HG03439 (cell line): ENCODE results near the gene PEAK3.
A peak's percentile ranks its signal among the peaks of the same experiment; 100 is the strongest.

ENCODE experiments used
- ATAC-seq: cut with Tn5 transposase; IDR thresholded peaks from one replicate; pipeline ENCODE4 v1.9.1; 2021; ENCODE audit warnings: mild to moderate bottlenecking, moderate library complexity; ENCODE audit not compliant: unreplicated experiment

The PEAK3 gene

GRCh38 chr19:2239173-2239572 is 42.8 kb downstream of the PEAK3 start:
- no peak for ATAC-seq

DNA sequence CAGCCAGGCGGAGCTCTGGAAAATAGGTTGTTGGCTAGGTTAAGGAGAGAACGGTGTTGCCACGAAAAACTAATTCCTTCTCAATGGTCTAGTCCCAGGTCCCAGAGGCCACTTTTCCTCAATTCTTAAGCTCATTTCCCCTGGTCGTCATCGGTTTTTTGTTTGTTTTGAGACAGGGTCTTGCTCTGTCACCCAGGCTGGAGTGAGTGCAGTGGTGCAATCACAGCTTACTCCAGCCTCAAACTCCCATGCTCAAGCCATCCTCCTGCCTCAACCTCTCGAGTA is 44.2 kb downstream of the PEAK3 start:
- no peak for ATAC-seq

DNA sequence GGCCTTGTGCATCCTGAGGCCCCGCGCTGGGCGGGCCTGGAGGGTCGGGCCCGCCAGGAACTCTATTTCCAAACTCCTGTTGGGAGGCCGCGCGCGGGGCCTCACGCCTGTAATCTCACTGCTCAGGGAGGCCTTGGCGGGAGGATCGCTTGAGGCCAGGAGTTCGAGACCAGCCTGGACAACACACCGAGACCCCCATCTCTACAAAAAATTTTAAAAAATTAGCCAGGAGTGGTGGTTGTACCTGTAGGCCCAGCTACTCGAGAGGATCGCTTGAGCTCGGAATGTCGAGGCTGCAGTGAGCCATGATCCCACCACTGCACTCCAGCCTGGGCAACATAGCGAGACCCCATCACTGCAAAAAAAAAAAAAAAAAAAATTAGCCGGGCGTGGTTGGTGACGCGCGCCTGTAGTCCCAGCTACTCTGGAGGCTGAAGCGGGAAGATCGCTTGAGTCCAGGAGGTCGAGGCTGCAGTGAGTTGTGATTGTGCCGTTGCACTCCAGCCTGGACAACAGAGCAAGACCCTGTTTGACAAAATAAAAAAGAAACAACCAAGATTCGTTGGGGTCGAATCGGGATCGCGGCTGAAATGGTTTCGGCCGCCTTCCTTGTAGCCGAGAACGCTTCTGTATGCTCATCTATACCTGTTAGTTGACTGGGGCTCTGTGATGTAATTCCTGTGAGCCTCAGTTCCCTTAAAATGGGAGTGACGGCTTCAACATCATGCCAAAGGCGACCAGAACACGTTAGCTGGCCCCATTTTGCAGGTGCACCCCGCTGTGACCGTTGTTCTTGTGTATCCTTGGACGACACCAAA is 44.7 kb downstream of the PEAK3 start:
- ATAC-seq, result no peak

DNA sequence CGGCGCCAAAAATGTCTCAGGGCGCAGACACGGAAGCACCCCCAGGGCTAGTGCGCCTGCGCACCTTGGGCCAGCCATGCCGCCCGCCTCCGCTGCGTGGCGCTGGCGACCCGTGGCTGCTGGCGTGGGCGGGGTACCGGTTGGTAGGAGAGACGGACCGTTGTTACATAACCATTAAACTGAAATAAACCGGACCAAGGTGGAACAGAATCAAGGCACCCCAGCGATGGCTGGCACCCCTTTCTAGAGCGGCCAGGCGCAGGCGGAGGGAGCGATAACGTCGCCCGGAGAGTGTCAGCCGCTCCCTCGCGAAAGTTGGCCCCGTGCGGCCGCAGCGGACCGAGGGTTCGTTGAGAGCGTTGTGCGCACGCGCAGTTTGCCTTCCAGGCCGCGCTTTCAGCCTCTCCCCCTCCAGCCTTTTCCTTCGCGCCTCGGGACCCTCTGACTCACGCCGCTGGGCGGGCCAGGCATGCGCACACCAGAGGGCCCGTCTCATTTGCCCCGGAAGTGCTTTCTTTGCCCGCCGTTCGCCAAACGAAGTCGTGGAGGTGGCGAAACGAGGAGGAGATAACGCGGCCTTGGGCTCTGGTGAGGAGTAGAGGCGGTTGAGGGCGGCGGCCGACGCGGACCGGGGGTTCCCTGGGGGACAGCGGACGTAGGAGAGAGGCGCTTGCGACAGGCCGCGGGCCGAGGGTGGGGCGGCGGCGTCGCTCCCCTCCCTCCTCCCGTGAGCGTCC is 45.5 kb downstream of the PEAK3 start, which contains the start of the genes PLEKHJ1 and SF3A2:
Gene PLEKHJ1 (minus strand): TSS at position 16 of the 737 bp plus-strand sequence. CDS start 81 bp downstream, outside the sequence.
Gene SF3A2 (plus strand): TSS at position 511 of the 737 bp plus-strand sequence. CDS start 6,595 bp downstream, outside the sequence.
- peak; percentile 76 for ATAC-seq

- ATAC-seq, result no peak
Observed at GRCh38 chr19:2236064-2236313, 46.0 kb downstream of the PEAK3 start.

GRCh38 chr19:2235381-2236063 is 46.5 kb downstream of the PEAK3 start:
- ATAC-seq, result peak; percentile 20

GRCh38 chr19:2234996-2235380 is 47.0 kb downstream of the PEAK3 start:
- ATAC-seq, result no peak

DNA sequence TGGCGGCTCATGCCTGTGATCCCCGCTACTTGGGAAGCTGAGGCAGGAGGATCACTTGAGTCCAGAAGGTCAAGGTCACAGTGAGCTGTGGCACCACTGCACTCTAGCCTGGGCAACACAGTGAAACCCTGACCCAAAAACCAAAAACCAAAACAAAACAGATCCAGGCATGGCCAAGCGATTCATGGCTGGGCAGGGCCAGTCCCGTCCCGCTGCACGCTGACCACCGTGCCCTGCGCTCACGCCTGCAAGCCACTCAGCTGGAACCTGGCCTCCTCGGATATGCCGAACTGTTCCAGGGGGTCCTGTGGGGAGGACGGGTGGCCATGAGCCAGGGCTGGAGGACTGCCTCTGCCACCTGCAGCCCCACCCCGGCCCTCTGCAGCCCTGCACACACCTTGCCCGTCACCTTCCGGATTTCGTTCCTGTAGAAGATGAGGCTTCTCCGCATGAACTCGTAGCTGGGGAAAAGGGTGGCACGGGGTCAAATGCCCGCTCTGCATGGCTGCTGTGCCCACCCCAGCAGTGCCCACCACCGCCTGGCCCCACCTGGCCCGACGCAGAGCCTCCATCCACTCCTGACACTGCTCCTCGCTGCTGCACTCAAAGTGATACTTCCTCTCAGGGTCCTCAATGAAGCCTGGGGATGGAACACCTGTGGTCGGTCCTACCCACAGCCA is 48.2 kb downstream of the PEAK3 start:
- no peak for ATAC-seq

GRCh38 chr19:2232286-2233151 is 49.5 kb downstream of the PEAK3 start:
- no peak for ATAC-seq

- ATAC-seq, result no peak
Observed at GRCh38 chr19:2231621-2232221, 50.3 kb downstream of the PEAK3 start.

- no peak for ATAC-seq
Observed at GRCh38 chr19:2230807-2231533, 51.0 kb downstream of the PEAK3 start.

GRCh38 chr19:2230033-2230531 is 51.9 kb downstream of the PEAK3 start:
- ATAC-seq, result no peak

GRCh38 chr19:2229103-2230032 is 52.6 kb downstream of the PEAK3 start:
- no peak for ATAC-seq

DNA sequence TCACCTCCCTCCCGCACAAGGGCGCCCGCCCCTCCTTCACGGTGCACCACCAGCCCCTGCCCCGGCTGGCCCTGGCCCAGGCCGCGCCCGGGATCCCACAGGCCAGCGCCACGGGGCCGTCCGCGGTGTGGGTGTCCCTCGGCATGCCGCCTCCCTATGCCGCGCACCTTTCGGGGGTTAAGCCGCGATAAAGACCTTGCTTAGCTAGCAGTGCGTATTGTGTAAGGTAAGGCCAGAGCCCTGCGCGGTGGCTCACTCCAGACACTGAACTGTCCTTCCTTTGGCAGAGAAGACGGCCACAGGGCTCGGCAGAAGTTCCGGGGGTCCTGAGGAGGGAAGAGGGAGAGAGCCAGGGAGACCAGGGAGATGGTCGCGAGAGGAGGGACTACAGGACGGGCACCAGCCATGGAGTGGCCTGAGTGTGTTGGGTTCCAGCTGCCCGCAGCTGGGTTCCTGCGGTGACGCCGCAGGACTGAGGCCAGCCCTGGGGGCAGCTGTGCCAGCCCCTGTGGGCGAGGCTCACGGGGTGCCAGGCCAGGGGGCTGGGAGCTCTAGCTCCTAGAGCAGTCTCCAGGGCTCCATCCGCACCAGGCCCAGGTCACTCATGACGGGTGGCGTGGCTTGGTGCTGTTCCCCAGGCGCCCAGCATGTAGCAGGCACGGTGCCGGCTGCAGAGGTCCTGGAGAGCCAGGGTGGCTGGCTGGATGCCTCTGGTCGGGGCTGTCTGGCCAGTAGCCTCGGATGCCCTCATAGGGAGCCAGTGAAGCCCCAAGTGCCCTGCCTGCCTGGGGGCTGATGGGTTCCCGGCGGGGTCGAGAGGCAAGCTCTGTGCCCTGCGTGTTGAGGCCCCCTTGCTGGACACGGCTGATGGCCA is 53.6 kb downstream of the PEAK3 start:
- ATAC-seq, result no peak

GRCh38 chr19:2227415-2228156 is 54.4 kb downstream of the PEAK3 start:
- peak; percentile 50 for ATAC-seq

DNA sequence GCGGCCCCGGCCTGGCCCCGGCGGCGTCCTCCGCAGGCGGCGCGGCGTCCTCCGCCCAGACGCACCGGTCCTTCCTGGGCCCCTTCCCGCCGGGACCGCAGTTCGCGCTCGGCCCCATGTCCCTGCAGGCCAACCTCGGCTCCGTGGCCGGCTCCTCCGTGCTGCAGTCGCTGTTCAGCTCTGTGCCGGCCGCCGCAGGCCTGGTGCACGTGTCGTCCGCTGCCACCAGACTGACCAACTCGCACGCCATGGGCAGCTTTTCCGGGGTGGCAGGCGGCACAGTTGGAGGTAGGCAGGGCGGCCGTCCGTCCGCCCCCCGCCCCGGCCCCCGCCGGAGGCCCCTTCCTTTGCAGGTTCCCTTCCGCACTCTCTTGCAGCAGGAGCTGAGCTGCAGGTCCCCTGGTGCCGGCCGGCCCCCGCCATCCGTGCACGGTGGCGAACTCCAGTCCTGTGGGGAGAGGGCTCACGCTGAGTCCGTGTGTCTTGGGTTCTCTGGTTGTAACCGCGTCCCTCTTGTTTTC is 55.1 kb downstream of the PEAK3 start:
- no peak for ATAC-seq
